Midbrain (tissue), 1 donor: ENCODE results near the gene PTK6.

Source experiments
- DNase-seq: peaks from one replicate; lab custom pipeline; 2025; lab: John Stamatoyannopoulos, UW

Gene PTK6

GRCh38 chr20:63557481-63557891 is 20.3 kb upstream of the PTK6 start:
- DNase-seq = no peak

GRCh38 chr20:63556873-63557478 is 19.8 kb upstream of the PTK6 start:
- DNase-seq = no peak

GRCh38 chr20:63555661-63556381 is 18.6 kb upstream of the PTK6 start:
- DNase-seq = no peak

- DNase-seq = no peak
Observed at GRCh38 chr20:63554361-63555278, 17.4 kb upstream of the PTK6 start.

- DNase-seq = no peak
Observed at GRCh38 chr20:63553933-63554290, 16.7 kb upstream of the PTK6 start, which contains the start of gene FNDC11. Gene FNDC11, plus strand, starts transcription at chr20:63554159. Its CDS starts 1,505 bp downstream, at chr20:63555664.

GRCh38 chr20:63553251-63553932 is 16.2 kb upstream of the PTK6 start:
- DNase-seq = no peak

- no peak for DNase-seq
Observed at GRCh38 chr20:63552481-63553249, 15.5 kb upstream of the PTK6 start.

- DNase-seq = no peak
Observed at GRCh38 chr20:63551068-63551467, 13.9 kb upstream of the PTK6 start.

GRCh38 chr20:63549679-63550282 is 12.6 kb upstream of the PTK6 start:
- DNase-seq = no peak

- DNase-seq = no peak
Observed at GRCh38 chr20:63549019-63549418, 11.8 kb upstream of the PTK6 start.

GRCh38 chr20:63548542-63548941 is 11.4 kb upstream of the PTK6 start:
- DNase-seq = no peak

GRCh38 chr20:63547725-63548480 is 10.7 kb upstream of the PTK6 start, which contains the start of gene SRMS:
Gene SRMS, minus strand, starts transcription at chr20:63547749. Its CDS starts 286 bp downstream, at chr20:63547463.
- no peak for DNase-seq

- DNase-seq = no peak
Observed at GRCh38 chr20:63546956-63547724, 10.0 kb upstream of the PTK6 start.

- DNase-seq = no peak
Observed at GRCh38 chr20:63546256-63546955, 9.2 kb upstream of the PTK6 start.

- no peak for DNase-seq
Observed at GRCh38 chr20:63545814-63546213, 8.6 kb upstream of the PTK6 start.

GRCh38 chr20:63544958-63545516 is 7.9 kb upstream of the PTK6 start:
- no peak for DNase-seq

- no peak for DNase-seq
Observed at GRCh38 chr20:63544241-63544957, 7.2 kb upstream of the PTK6 start.

GRCh38 chr20:63543733-63544132 is 6.6 kb upstream of the PTK6 start:
- no peak for DNase-seq
